ENCODE results near the gene NUDT6.

DNA sequence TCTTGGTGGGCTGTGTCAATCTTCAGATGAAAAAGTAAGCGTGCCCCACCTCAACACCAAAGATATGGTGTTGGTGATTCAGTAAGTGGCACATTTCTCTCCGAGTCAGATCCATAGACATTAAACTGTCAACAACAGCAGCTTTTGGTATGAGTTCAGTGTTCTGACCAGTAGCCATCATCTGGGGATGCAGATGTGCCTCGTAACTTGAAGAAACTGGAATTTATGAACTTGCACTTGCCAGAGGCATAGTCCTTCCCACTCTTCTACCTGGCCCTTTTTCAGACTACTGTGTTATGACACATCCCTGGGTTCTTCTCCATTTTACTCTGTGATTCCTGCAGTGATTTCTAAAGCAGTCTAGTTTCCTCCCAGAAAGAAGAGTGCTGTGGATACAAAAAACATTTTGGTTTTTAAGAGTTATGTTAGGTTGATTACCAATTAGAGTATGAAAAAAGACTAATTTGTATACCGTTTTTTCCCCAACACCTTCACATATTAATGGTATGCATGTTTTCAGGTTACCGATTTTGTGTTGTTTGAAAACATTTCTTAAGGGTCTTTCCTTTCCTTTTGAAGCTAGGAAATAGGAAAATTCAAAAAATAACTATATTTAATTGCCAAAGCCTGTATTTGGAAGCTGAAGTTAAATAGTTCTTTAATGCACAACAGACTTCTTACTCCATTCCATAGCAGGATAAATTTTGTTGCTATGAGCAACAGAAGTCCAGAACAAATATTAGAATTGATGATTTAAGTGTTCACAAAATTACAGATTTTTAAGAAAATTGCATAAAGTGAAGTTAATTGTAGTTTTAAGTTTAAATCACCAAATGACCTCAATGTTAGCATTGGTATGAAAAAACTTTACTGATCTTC is 39.3 kb downstream of the NUDT6 start:
- TF ChIP-seq CTCF (IDR thresholded peaks at IDR 0.05; ENCODE audit: poor library complexity) (no peak), EZH2 (IDR thresholded peaks at IDR 0.05; ENCODE audit: borderline replicate concordance) (no peak), EZH2phosphoT487 (IDR thresholded peaks at IDR 0.05; ENCODE audit: low read depth, severe bottlenecking, unreplicated experiment) (no peak)
